K562 (cell line): ENCODE measurements around the gene CRABP1. TPM values are rescaled to one million over a fixed set of nuclear protein-coding genes. Genes with fewer than 3 reads are reported as not detected.

ENCODE experiments used
- ATAC-seq: fragments of 200-7000 bp; cut with Tn5 transposase; 3 replicates; pipeline ENCODE4 v1.9.1; 2020; ENCODE audit warnings: moderate library complexity
- BruUV-seq: library from RNA; stranded (reverse); fragments of 400-500 nt; replicated peaks from 2 replicates; lab custom pipeline; 2021; lab: Mats Ljungman, UMichigan
- CTCF ChIA-PET: fragments of 300-600 bp; formaldehyde crosslinking; extraction: SDS; loops from one replicate; lab custom pipeline; 2021; ENCODE audit warnings: low intra/inter-chr PET ratio; lab: Yijun Ruan, JAX
- POLR2A ChIA-PET: fragments of 300-600, 350-650 bp; sonication (Branson Sonifier 250); formaldehyde crosslinking; extraction: SDS; loops from one replicate; lab custom pipeline; 2021; ENCODE audit warnings: antibody characterized with exemption, inconsistent platforms; lab: Yijun Ruan, JAX
- DNase-seq, 4 experiments: peaks; one replicate each; pipeline versions ENCODE4 v3.0.0 to v3.0.0-alpha.2; 2011 to 2018; ENCODE audit warnings: low spot score in 3 of 4, mixed read lengths in 3 of 4; ENCODE audit errors: extremely low read depth in 1 of 4
- FAIRE-seq: peaks from 2 replicates; lab custom pipeline; 2011; peaks lifted over from hg19 to GRCh38; lab: Jason Lieb, UNC
- H2AFZ ChIP-seq: 2 replicates; pipeline ENCODE4 v1.6.0; 2011; ENCODE audit warnings: low read depth, low read length, control low read depth, inconsistent platforms
- H3K27ac ChIP-seq: fragments of 200-600 bp; 3 replicates; pipeline ENCODE4 v1.8.0; 2011; ENCODE audit warnings: low read depth, mild to moderate bottlenecking, control low read depth, inconsistent platforms, low read length, moderate library complexity, mixed read lengths; ENCODE audit errors: extremely low read depth
- H3K27me3 ChIP-seq, 2 experiments: fragments of 300-600 bp in 1 of 2; 2 replicates in 1 of 2; 3 replicates in 1 of 2; pipeline versions ENCODE4 v1.6.0 to v1.8.0; 2011; ENCODE audit warnings: inconsistent platforms in 2 of 2, low read length in 2 of 2, mild to moderate bottlenecking in 1 of 2, mixed read lengths in 1 of 2, moderate library complexity in 1 of 2; ENCODE audit not compliant: control insufficient read depth in 2 of 2, insufficient read depth in 2 of 2
- H3K36me3 ChIP-seq: fragments of 300-600 bp; 3 replicates; pipeline ENCODE4 v1.8.0; 2011; ENCODE audit warnings: mild to moderate bottlenecking, low read length, inconsistent platforms; ENCODE audit not compliant: control insufficient read depth, insufficient read depth
- H3K4me1 ChIP-seq, 2 experiments: fragments of 200-600 bp in 1 of 2; replicated peaks in 1 of 2; 2 replicates in 1 of 2; 3 replicates in 1 of 2; pipeline versions ENCODE4 v1.5.1 to v1.8.0; 2011; ENCODE audit warnings: inconsistent platforms in 2 of 2, low read length in 2 of 2, mild to moderate bottlenecking in 1 of 2, mixed read lengths in 1 of 2, moderate library complexity in 1 of 2; ENCODE audit not compliant: control insufficient read depth in 2 of 2, insufficient read depth in 2 of 2
- H3K4me2 ChIP-seq: 2 replicates; pipeline ENCODE4 v1.6.1; 2011; ENCODE audit warnings: low read length, control low read depth, inconsistent platforms, mixed read lengths; ENCODE audit not compliant: insufficient read depth
- H3K4me3 ChIP-seq: fragments of 200-600 bp; sonication (generic), shearing (Covaris generic); 2 replicates; pipeline ENCODE4 v1.5.1; 2016; ENCODE audit warnings: control low read depth, inconsistent platforms
- H3K79me2 ChIP-seq: fragments of 200-600 bp; 3 replicates; pipeline ENCODE4 v1.8.0; 2011; ENCODE audit warnings: low read length, inconsistent platforms; ENCODE audit not compliant: control insufficient read depth, insufficient read depth
- H3K9ac ChIP-seq, 2 experiments: 2 replicates each; pipeline versions ENCODE4 v1.6.0 to v1.6.1; 2011; ENCODE audit warnings: low read depth in 2 of 2, low read length in 2 of 2, control low read depth in 1 of 2, inconsistent platforms in 1 of 2, mild to moderate bottlenecking in 1 of 2, mixed read lengths in 1 of 2; ENCODE audit not compliant: insufficient read depth in 1 of 2
- H3K9me1 ChIP-seq: one replicate; pipeline ENCODE4 v1.6.0; 2011; ENCODE audit warnings: inconsistent platforms, mild to moderate bottlenecking, low read length, moderate library complexity; ENCODE audit not compliant: control insufficient read depth, insufficient read depth
- H3K9me3 ChIP-seq: replicated peaks from 2 replicates; pipeline ENCODE4 v1.5.1; 2011; ENCODE audit warnings: low read depth, low read length, inconsistent platforms; ENCODE audit not compliant: control insufficient read depth, insufficient read depth
- H4K20me1 ChIP-seq: replicated peaks from 2 replicates; pipeline ENCODE4 v1.6.1; 2011; ENCODE audit warnings: low read length, inconsistent platforms, mixed read lengths; ENCODE audit not compliant: control insufficient read depth, insufficient read depth
- BCL6 ChIP-seq: fragments of 250-450 bp; sonication (Bioruptor Pico); IDR thresholded peaks from 2 replicates; pipeline ENCODE4 v1.4.0; 2020
- CLOCK ChIP-seq: fragments of 250-450 bp; sonication (Bioruptor Pico); IDR thresholded peaks from 2 replicates; pipeline ENCODE4 v1.4.0; 2020; ENCODE audit warnings: mild to moderate bottlenecking, moderate library complexity, borderline replicate concordance
- EGR1 ChIP-seq: fragments of 450-650 bp; conservative IDR thresholded peaks from 2 replicates; pipeline ENCODE4 v1.6.1; 2017; ENCODE audit warnings: mild to moderate bottlenecking
- HDAC1 ChIP-seq, 2 experiments: fragments of 450-650 bp; IDR thresholded peaks; 2 replicates each; pipeline ENCODE4 v1.6.1; 2016 to 2017; ENCODE audit warnings: inconsistent platforms in 1 of 2, mild to moderate bottlenecking in 1 of 2, moderate library complexity in 1 of 2
- JUN ChIP-seq, 2 experiments: sonication (generic) in 1 of 2; formaldehyde crosslinking in 1 of 2; IDR thresholded peaks; 2 replicates each; pipeline versions ENCODE4 v1.6.1 to v1.8.0; 2012 to 2022; ENCODE audit warnings: borderline replicate concordance in 2 of 2, mild to moderate bottlenecking in 2 of 2, improper control_type of control experiment in 1 of 2, low read depth in 1 of 2, low read length in 1 of 2, missing genetic modification reagents in 1 of 2
- KDM1A ChIP-seq, 2 experiments: fragments of 450-650 bp; IDR thresholded peaks; 2 replicates each; pipeline ENCODE4 v1.6.1; 2016; ENCODE audit warnings: mild to moderate bottlenecking in 2 of 2
- KLF6 ChIP-seq: fragments of 250-450 bp; sonication (Bioruptor Pico); IDR thresholded peaks from 2 replicates; pipeline ENCODE4 v1.4.0; 2020; ENCODE audit warnings: mild to moderate bottlenecking, moderate library complexity, borderline replicate concordance
- MYBL2 ChIP-seq, 2 experiments: fragments of 450-650 bp in 1 of 2; sonication (generic) in 1 of 2; formaldehyde crosslinking in 1 of 2; IDR thresholded peaks; 2 replicates each; pipeline versions ENCODE4 v1.6.1 to v1.8.1; 2017 to 2022; ENCODE audit warnings: borderline replicate concordance in 1 of 2, inconsistent platforms in 1 of 2, low read depth in 1 of 2, mild to moderate bottlenecking in 1 of 2, missing genetic modification reagents in 1 of 2, moderate library complexity in 1 of 2
- NR0B1 ChIP-seq: fragments of 450-650 bp; IDR thresholded peaks from one replicate; pipeline ENCODE4 v1.6.1; 2018; ENCODE audit warnings: mild to moderate bottlenecking, moderate library complexity; ENCODE audit not compliant: partially characterized antibody
- POLR2B ChIP-seq: fragments of 450-650 bp; IDR thresholded peaks from 2 replicates; pipeline ENCODE4 v1.6.1; 2018; ENCODE audit warnings: low read depth; ENCODE audit not compliant: partially characterized antibody
- RBFOX2 ChIP-seq: fragments of 200-400 bp; formaldehyde crosslinking; IDR thresholded peaks from 2 replicates; pipeline ENCODE4 v1.6.1; 2017; ENCODE audit warnings: low read depth, mild to moderate bottlenecking, low read length, moderate library complexity
- SAFB2 ChIP-seq: fragments of 200-400 bp; formaldehyde crosslinking; IDR thresholded peaks from 2 replicates; pipeline ENCODE4 v1.6.1; 2018; ENCODE audit warnings: borderline replicate concordance, low read length, low read depth, moderate library complexity; ENCODE audit not compliant: severe bottlenecking
- U2AF1 ChIP-seq: fragments of 200-400 bp; formaldehyde crosslinking; optimal IDR thresholded peaks from 2 replicates; pipeline ENCODE3; 2017; ENCODE audit warnings: mild to moderate bottlenecking, low read depth, low read length, moderate library complexity
- ZBTB17 ChIP-seq: fragments of 450-650 bp; formaldehyde crosslinking; IDR thresholded peaks from 2 replicates; pipeline ENCODE4 v1.4.0; 2020; ENCODE audit warnings: mild to moderate bottlenecking
- ZNF24 ChIP-seq: fragments of 450-650 bp; IDR thresholded peaks from 2 replicates; pipeline ENCODE4 v1.6.1; 2016
- ZNF3 ChIP-seq: fragments of 250-450 bp; sonication (Bioruptor Pico); IDR thresholded peaks from 2 replicates; pipeline ENCODE4 v1.5.0; 2021; ENCODE audit warnings: mild to moderate bottlenecking, moderate library complexity
- ZNF75A ChIP-seq: fragments of 450-650 bp; formaldehyde crosslinking; IDR thresholded peaks from 2 replicates; pipeline ENCODE4 v1.4.0; 2020; ENCODE audit warnings: mild to moderate bottlenecking
- ZNF785 ChIP-seq: fragments of 250-450 bp; sonication (Bioruptor Pico); IDR thresholded peaks from 2 replicates; pipeline ENCODE4 v1.4.0; 2020; ENCODE audit warnings: mild to moderate bottlenecking
- WGBS: fragments of 100-300 bp; shearing (Covaris generic); methylation state at CpG from one replicate; pipeline ENCODE4 v1.1.6; 2016; ENCODE audit warnings: low coverage, mixed read lengths; ENCODE audit not compliant: insufficient coverage; ENCODE audit errors: missing lambda C conversion rate; 5-methylcytosine and 5-hydroxymethylcytosine counted together
- in situ Hi-C: fragments of 300-500 bp; cut with MboI; formaldehyde crosslinking; loops from 4 replicates; pipeline ENCODE4 v1.15.0; 2018; ENCODE audit warnings: inconsistent platforms, mixed read lengths
- intact Hi-C: fragments of 100-400 bp; cut with micrococcal nuclease; formaldehyde crosslinking; loops from 2 replicates; pipeline ENCODE4 v1.14.2; 2022
- polyA plus RNA-seq, 8 experiments: library from polyadenylated mRNA; depleted of rRNA in 4 of 8; stranded (reverse) in 5 of 8; unstranded in 3 of 8; fragments of >200 nt; fragmentation: Nextera tagmentation in 2 of 8; fragmentation: Illumina TruSeq in 1 of 8; extraction: Ambion mirVana in 2 of 8; extraction: Trizol in 1 of 8; gene quantifications; 2 replicates each; pipeline versions ENCODE4 v1.2.1 to v1.2.3, GENCODE V29; 2011 to 2014; ENCODE audit warnings: inconsistent platforms in 1 of 8, missing spikeins in 1 of 8
- total RNA-seq, 7 experiments: library from RNA; depleted of rRNA in 6 of 7; stranded (reverse); fragments of >200 nt in 6 of 7; fragmentation: Illumina TruSeq in 2 of 7; extraction: Trizol in 2 of 7; gene quantifications; 2 replicates each; pipeline versions ENCODE4 v1.2.1 to v1.2.3, GENCODE V29; 2011 to 2021; ENCODE audit warnings: low replicate concordance in 1 of 7
- TF ChIP-seq, protein P1 (sequence below): fragments of 450-650 bp; conservative IDR thresholded peaks from 2 replicates; pipeline ENCODE4 v1.6.1; 2016; ENCODE audit warnings: missing genetic modification characterization, low read depth, mild to moderate bottlenecking, missing compliant biosample characterization, moderate library complexity

Gene CRABP1
- total and polyA plus RNA-seq, 9 of the 15 experiments (the other 6 are each of a cell fraction or from before 2014, with no cell fraction given): 0.60 TPM; not detected in 8

DNA sequence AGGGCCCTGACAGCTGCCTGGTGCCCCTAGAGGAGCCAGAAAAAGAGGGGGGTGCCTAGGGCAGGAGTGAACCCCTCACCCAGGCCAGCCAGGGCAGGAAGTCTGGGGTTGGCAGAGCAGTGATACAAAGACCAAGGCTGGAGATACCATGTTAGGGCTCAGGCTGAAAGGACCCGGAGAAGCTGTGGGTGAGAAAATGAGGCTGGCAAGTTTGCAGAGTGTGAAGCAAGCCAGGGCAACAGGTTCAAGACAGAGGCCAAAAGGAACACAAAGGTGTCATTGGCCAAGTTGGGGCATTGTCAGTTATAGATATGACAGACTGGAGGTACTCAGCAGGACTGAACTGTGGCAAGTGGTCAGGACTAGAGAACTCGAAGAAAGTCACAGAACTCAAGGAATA is 57.2 kb downstream of the CRABP1 start:
- CTCF ChIA-PET: no interaction called here
- no TSS peak for BruUV-seq
- POLR2A ChIA-PET: interaction anchor here (0.8 to 1.6 kb wide), 2 partner anchors 11 to 14 kb away, joined by 3 to 6 read pairs; no protein-coding TSS in a partner anchor

More for the DNA sequence above, 57.2 kb downstream of the CRABP1 start:
- intact Hi-C loops: no loop called here
- no peaks in the 10 kb centered on the region for H3K79me2 ChIP-seq
- H3K9ac ChIP-seq: no peak overlapping the region
- no peak overlapping the region for H2AFZ ChIP-seq
- DNase-seq (no peak), ATAC-seq (no peak), FAIRE-seq (no peak)
- H3K9me3 ChIP-seq: no peaks in the 10 kb centered on the region
- WGBS: 11% methylated on average over 2 of the region's 2 CpGs
- H3K36me3 ChIP-seq: no peaks in the 10 kb centered on the region
- no peak overlapping the region for H3K4me2 ChIP-seq
- no peak overlapping the region for H3K4me3 ChIP-seq
- no peaks in the 10 kb centered on the region; the same call in 1 of the 2 replicates for H4K20me1 ChIP-seq
- no peak overlapping the region for H3K27ac ChIP-seq
- peaks cover 26 to 58% of the 10 kb centered on the region in 2 experiments for H3K27me3 ChIP-seq
- in situ Hi-C loops: no loop called here
- no peaks in the 10 kb centered on the region for H3K9me1 ChIP-seq
- TF ChIP-seq ZNF24 (no peak), POLR2B (no peak), HDAC1 (IDR thresholded peaks at IDR 0.05) (no peak), U2AF1 (no peak), JUN (IDR thresholded peaks at IDR 0.05; ENCODE audit: borderline replicate concordance, low read depth, low read length) (no peak), JUN (CRISPR knock-in tag; IDR thresholded peaks at IDR 0.05; ENCODE audit: borderline replicate concordance) (no peak), CLOCK (CRISPR knock-in tag) (no peak), ZNF3 (CRISPR knock-in tag) (no peak), SAFB2 (no peak), ZNF785 (CRISPR knock-in tag) (no peak), EGR1 (no peak), KLF6 (CRISPR knock-in tag) (no peak), ZBTB17 (CRISPR knock-in tag) (no peak), NR0B1 (no peak), BCL6 (CRISPR knock-in tag) (no peak), ZNF75A (CRISPR knock-in tag) (no peak), MYBL2 (IDR thresholded peaks at IDR 0.05; ENCODE audit: low read depth) (no peak), MYBL2 (CRISPR knock-in tag; IDR thresholded peaks at IDR 0.05; ENCODE audit: borderline replicate concordance) (no peak), KDM1A (IDR thresholded peaks at IDR 0.05) (no peak), RBFOX2 (no peak)
- TF ChIP-seq, protein P1, sequence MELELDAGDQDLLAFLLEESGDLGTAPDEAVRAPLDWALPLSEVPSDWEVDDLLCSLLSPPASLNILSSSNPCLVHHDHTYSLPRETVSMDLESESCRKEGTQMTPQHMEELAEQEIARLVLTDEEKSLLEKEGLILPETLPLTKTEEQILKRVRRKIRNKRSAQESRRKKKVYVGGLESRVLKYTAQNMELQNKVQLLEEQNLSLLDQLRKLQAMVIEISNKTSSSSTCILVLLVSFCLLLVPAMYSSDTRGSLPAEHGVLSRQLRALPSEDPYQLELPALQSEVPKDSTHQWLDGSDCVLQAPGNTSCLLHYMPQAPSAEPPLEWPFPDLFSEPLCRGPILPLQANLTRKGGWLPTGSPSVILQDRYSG (tag): no peak
- H3K4me1 ChIP-seq: no peaks in the 10 kb centered on the region; a peak in 1 of 5 replicates
